SK-N-SH (cell line): ENCODE data around the gene LRRC70. TPM values are rescaled to one million over a fixed set of nuclear protein-coding genes. Genes with fewer than 3 reads are reported as not detected.

Experiments used
- CTCF ChIA-PET: fragments of 300-600, 350-600 bp; formaldehyde crosslinking; extraction: SDS; loops from one replicate; lab custom pipeline; 2021; lab: Yijun Ruan, JAX
- POLR2A ChIA-PET: fragments of 350-600 bp; sonication (Branson Sonifier 250); formaldehyde crosslinking; extraction: SDS; loops from one replicate; lab custom pipeline; 2020; ENCODE audit warnings: antibody characterized with exemption, inconsistent platforms; lab: Yijun Ruan, JAX
- DNase-seq: peaks from one replicate; pipeline ENCODE4 v3.0.0; 2012
- H2AFZ ChIP-seq: fragments of 200-600 bp; sonication (generic); 2 replicates; pipeline ENCODE4 v1.8.1; 2016; ENCODE audit warnings: antibody characterized with exemption, mild to moderate bottlenecking, low read depth
- H3F3A ChIP-seq: fragments of 200-600 bp; sonication (generic); replicated peaks from 2 replicates; pipeline ENCODE3; 2016; ENCODE audit warnings: antibody characterized with exemption, mild to moderate bottlenecking; ENCODE audit not compliant: insufficient read depth
- H3K27ac ChIP-seq, 2 experiments: fragments of 200-500 bp in 1 of 2; fragments of 200-600 bp in 1 of 2; sonication (Bioruptor generic) in 1 of 2; sonication (generic), shearing (Covaris generic) in 1 of 2; 2 replicates each; pipeline versions ENCODE4 v1.5.1 to v1.6.1; 2014 to 2016; ENCODE audit warnings: low read depth in 2 of 2, inconsistent platforms in 1 of 2, low read length in 1 of 2, mild to moderate bottlenecking in 1 of 2, mixed read lengths in 1 of 2
- H3K27me3 ChIP-seq: fragments of 200-600 bp; sonication (generic), shearing (Covaris generic); 2 replicates; pipeline ENCODE4 v1.6.1; 2016; ENCODE audit warnings: mixed run types; ENCODE audit not compliant: insufficient read depth
- H3K36me3 ChIP-seq, 2 experiments: fragments of 200-500 bp in 1 of 2; fragments of 200-600 bp in 1 of 2; sonication (Bioruptor generic) in 1 of 2; sonication (generic) in 1 of 2; replicated peaks in 1 of 2; 2 replicates each; pipeline versions ENCODE3 to v1.5.1; 2014 to 2016; ENCODE audit warnings: low read length in 1 of 2, mild to moderate bottlenecking in 1 of 2; ENCODE audit not compliant: insufficient read depth in 2 of 2, control insufficient read depth in 1 of 2
- H3K4me1 ChIP-seq, 2 experiments: fragments of 200-500 bp in 1 of 2; fragments of 200-600 bp in 1 of 2; sonication (Bioruptor generic) in 1 of 2; sonication (generic), shearing (Covaris generic) in 1 of 2; 2 replicates each; pipeline versions ENCODE4 v1.5.1 to v1.6.1; 2014 to 2016; ENCODE audit warnings: low read depth in 1 of 2, low read length in 1 of 2, mixed run types in 1 of 2; ENCODE audit not compliant: insufficient read depth in 2 of 2, control insufficient read depth in 1 of 2
- H3K4me2 ChIP-seq: fragments of 200-600 bp; sonication (generic), shearing (Covaris generic); 2 replicates; pipeline ENCODE4 v1.6.1; 2017; ENCODE audit warnings: mixed run types
- H3K4me3 ChIP-seq, 2 experiments: fragments of 200-500 bp in 1 of 2; fragments of 200-600 bp in 1 of 2; sonication (Bioruptor generic) in 1 of 2; sonication (generic), shearing (Covaris generic) in 1 of 2; 2 replicates each; pipeline versions ENCODE4 v1.5.1 to v1.8.1; 2014 to 2016; ENCODE audit warnings: low read depth in 2 of 2, inconsistent platforms in 1 of 2, low read length in 1 of 2, mild to moderate bottlenecking in 1 of 2, mixed read lengths in 1 of 2, moderate library complexity in 1 of 2
- H3K79me2 ChIP-seq: fragments of 200-600 bp; sonication (generic); 2 replicates; pipeline ENCODE4 v1.8.1; 2017; ENCODE audit warnings: mild to moderate bottlenecking; ENCODE audit not compliant: insufficient read depth
- H3K9ac ChIP-seq: fragments of 200-600 bp; sonication (generic); 2 replicates; pipeline ENCODE4 v1.6.1; 2017; ENCODE audit warnings: mixed run types
- H3K9me2 ChIP-seq: fragments of 200-600 bp; sonication (generic); 2 replicates; pipeline ENCODE4 v1.6.1; 2017; ENCODE audit warnings: mixed run types
- H3K9me3 ChIP-seq: fragments of 200-600 bp; sonication (generic); 2 replicates; pipeline ENCODE4 v1.6.1; 2017; ENCODE audit warnings: mixed run types, mild to moderate bottlenecking, moderate library complexity
- H4K20me1 ChIP-seq: fragments of 200-600 bp; sonication (generic); 2 replicates; pipeline ENCODE4 v1.6.1; 2017; ENCODE audit warnings: mild to moderate bottlenecking, mixed run types; ENCODE audit not compliant: insufficient read depth
- CHD2 ChIP-seq: fragments of 150-350 bp; IDR thresholded peaks from 2 replicates; pipeline ENCODE4 v1.6.1; 2018; ENCODE audit warnings: low read length; ENCODE audit not compliant: partially characterized antibody
- EZH2phosphoT487 ChIP-seq: fragments of 200-600 bp; sonication (generic); IDR thresholded peaks from 2 replicates; pipeline ENCODE4 v1.6.1; 2017; ENCODE audit warnings: low read depth, mixed run types, mild to moderate bottlenecking, antibody characterized with exemption, moderate library complexity, borderline replicate concordance
- FOXJ3 ChIP-seq: sonication (generic); formaldehyde crosslinking; IDR thresholded peaks from 2 replicates; pipeline ENCODE4 v1.5.1; 2020; ENCODE audit warnings: mild to moderate bottlenecking, missing genetic modification reagents
- GABPA ChIP-seq: IDR thresholded peaks from 2 replicates; pipeline ENCODE4 v1.4.0; 2012; ENCODE audit warnings: low read depth, mild to moderate bottlenecking
- GATA2 ChIP-seq: sonication (generic); formaldehyde crosslinking; IDR thresholded peaks from 2 replicates; pipeline ENCODE4 v1.5.0; 2020; ENCODE audit warnings: mild to moderate bottlenecking, missing genetic modification reagents
- JUND ChIP-seq: IDR thresholded peaks from 2 replicates; pipeline ENCODE4 v1.4.0; 2012
- NFIC ChIP-seq: IDR thresholded peaks from 2 replicates; pipeline ENCODE4 v1.4.0; 2012; ENCODE audit warnings: borderline replicate concordance
- NRF1 ChIP-seq: IDR thresholded peaks from 2 replicates; pipeline ENCODE4 v1.6.1; 2012; ENCODE audit warnings: low read depth, mild to moderate bottlenecking, low read length
- RAD21 ChIP-seq: IDR thresholded peaks from 2 replicates; pipeline ENCODE4 v1.6.1; 2012; ENCODE audit warnings: mild to moderate bottlenecking, low read length
- RFX5 ChIP-seq: IDR thresholded peaks from 2 replicates; pipeline ENCODE4 v1.6.1; 2012; ENCODE audit warnings: mild to moderate bottlenecking, improper control_type of control experiment, low read length
- RXRA ChIP-seq: IDR thresholded peaks from 2 replicates; pipeline ENCODE4 v1.4.0; 2012; ENCODE audit warnings: low read depth, mild to moderate bottlenecking, borderline replicate concordance
- SIN3A ChIP-seq: IDR thresholded peaks from 2 replicates; pipeline ENCODE4 v1.6.1; 2012; ENCODE audit warnings: low read depth, mild to moderate bottlenecking, low read length, moderate library complexity, borderline replicate concordance
- TCF12 ChIP-seq: IDR thresholded peaks from 2 replicates; pipeline ENCODE4 v1.4.0; 2012
- TEAD4 ChIP-seq: IDR thresholded peaks from 2 replicates; pipeline ENCODE4 v1.4.0; 2012; ENCODE audit warnings: mild to moderate bottlenecking, borderline replicate concordance; ENCODE audit not compliant: insufficient read depth
- WGBS: methylation state at CpG from one replicate; pipeline ENCODE4 v1.1.6; 2017; ENCODE audit warnings: low lambda C conversion rate; 5-methylcytosine and 5-hydroxymethylcytosine counted together
- polyA plus RNA-seq, 3 experiments: library from polyadenylated mRNA; depleted of rRNA; stranded (reverse); fragments of >200 nt; gene quantifications; 2 replicates each; pipeline ENCODE4 v1.2.3, GENCODE V29; 2012
- TF ChIP-seq, protein P1 (sequence below): fragments of 150-350 bp; IDR thresholded peaks from 2 replicates; pipeline ENCODE4 v1.6.1; 2016; ENCODE audit warnings: mild to moderate bottlenecking, low read depth, low read length
- TF ChIP-seq, protein P2 (sequence below): IDR thresholded peaks from 2 replicates; pipeline ENCODE4 v1.4.0; 2012; ENCODE audit warnings: low read depth, borderline replicate concordance
- TF ChIP-seq, protein P3 (sequence below): IDR thresholded peaks from 2 replicates; pipeline ENCODE4 v1.4.0; 2012; ENCODE audit warnings: low read depth, borderline replicate concordance
- TF ChIP-seq, protein P4 (sequence below): IDR thresholded peaks from 2 replicates; pipeline ENCODE4 v1.6.1; 2012; ENCODE audit warnings: mild to moderate bottlenecking, low read depth, low read length, moderate library complexity

The LRRC70 gene
- polyA plus RNA-seq, 1 of the 3 experiments (the other 2 are of a cell fraction) = 0.08 TPM

DNA sequence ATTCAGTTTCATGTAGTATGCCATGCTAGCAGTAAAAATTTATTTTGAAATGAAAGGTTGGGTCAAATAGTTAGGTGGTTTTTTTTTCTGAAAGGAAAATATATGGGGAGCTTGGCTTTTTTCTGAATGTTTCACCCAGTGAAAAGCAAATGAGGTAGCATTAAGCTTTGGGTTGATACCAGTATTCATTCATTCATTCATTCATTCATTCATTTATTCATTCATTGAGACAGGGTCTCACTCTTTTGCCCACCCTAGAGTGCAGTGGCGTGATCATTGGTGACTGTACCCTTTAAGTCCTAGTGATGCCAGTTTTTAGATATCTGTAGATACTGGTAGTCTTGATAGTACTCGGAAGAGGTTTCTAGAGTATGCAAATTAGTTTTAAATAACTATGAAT is 42.4 kb upstream of the LRRC70 start:
- 100% methylated on average over 2 of the region's 2 CpGs for WGBS
- Histone ChIP-seq H3K9me3 (no peaks in the 10 kb centered on the region), H3K36me3 (peaks cover 11 to 43% of the 10 kb centered on the region in 2 experiments), H2AFZ (no peak overlapping the region), H3K27ac (no peak overlapping the region), H3K79me2 (no peaks in the 10 kb centered on the region), H3K9me2 (no peaks in the 10 kb centered on the region), H3K9ac (no peak overlapping the region), H3K4me1 (no peaks in the 10 kb centered on the region), H3F3A (no peaks in the 10 kb centered on the region), H3K27me3 (no peaks in the 10 kb centered on the region), H3K4me3 (no peak overlapping the region), H4K20me1 (no peaks in the 10 kb centered on the region), H3K4me2 (no peak overlapping the region)
- CTCF ChIA-PET = interaction anchor here (0.8 kb wide), 1 partner anchor 50 kb away, joined by 3 read pairs; no protein-coding TSS in a partner anchor
- TF ChIP-seq RXRA (no peak), GATA2 (CRISPR knock-in tag) (no peak), TEAD4 (no peak), NFIC (no peak), TCF12 (no peak), GABPA (no peak), RFX5 (no peak), NRF1 (no peak), EZH2phosphoT487 (no peak), FOXJ3 (CRISPR knock-in tag) (no peak)
- TF ChIP-seq, protein P1, sequence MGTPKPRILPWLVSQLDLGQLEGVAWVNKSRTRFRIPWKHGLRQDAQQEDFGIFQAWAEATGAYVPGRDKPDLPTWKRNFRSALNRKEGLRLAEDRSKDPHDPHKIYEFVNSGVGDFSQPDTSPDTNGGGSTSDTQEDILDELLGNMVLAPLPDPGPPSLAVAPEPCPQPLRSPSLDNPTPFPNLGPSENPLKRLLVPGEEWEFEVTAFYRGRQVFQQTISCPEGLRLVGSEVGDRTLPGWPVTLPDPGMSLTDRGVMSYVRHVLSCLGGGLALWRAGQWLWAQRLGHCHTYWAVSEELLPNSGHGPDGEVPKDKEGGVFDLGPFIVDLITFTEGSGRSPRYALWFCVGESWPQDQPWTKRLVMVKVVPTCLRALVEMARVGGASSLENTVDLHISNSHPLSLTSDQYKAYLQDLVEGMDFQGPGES = no peak
- TF ChIP-seq, protein P2, sequence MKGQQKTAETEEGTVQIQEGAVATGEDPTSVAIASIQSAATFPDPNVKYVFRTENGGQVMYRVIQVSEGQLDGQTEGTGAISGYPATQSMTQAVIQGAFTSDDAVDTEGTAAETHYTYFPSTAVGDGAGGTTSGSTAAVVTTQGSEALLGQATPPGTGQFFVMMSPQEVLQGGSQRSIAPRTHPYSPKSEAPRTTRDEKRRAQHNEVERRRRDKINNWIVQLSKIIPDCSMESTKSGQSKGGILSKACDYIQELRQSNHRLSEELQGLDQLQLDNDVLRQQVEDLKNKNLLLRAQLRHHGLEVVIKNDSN = no peak
- POLR2A ChIA-PET = no interaction called here
- no peak for DNase-seq

DNA sequence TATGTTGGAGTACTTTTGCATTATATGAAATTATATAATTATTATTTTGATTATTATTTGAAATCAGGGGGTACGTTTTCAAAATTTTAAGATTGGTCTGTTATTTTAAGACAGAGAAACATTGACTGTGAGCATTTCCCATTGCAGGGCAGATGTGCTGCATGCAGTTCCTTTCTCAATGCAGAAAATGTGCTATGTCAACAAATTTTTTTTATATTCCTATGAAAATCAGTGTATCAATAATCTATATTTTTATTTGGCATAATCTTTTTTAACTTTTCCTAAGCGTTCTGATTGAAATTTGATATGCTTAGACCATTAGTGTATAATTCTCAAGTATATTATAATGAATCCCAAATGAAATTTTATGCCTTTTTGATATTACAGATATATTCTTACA is 41.8 kb upstream of the LRRC70 start:
- Histone ChIP-seq H3K9me2 (no peaks in the 10 kb centered on the region), H3K36me3 (peaks cover 11 to 42% of the 10 kb centered on the region in 2 experiments), H3K4me3 (no peak overlapping the region), H3K4me1 (no peaks in the 10 kb centered on the region), H3K9me3 (no peaks in the 10 kb centered on the region; the same call in 1 of the 2 replicates), H3K4me2 (no peak overlapping the region), H4K20me1 (no peaks in the 10 kb centered on the region), H3K27ac (no peak overlapping the region), H3K79me2 (no peaks in the 10 kb centered on the region), H3F3A (no peaks in the 10 kb centered on the region), H3K27me3 (no peaks in the 10 kb centered on the region), H3K9ac (no peak overlapping the region), H2AFZ (no peak overlapping the region)
- CTCF ChIA-PET = interaction anchor here (0.8 kb wide), 1 partner anchor 50 kb away, joined by 3 read pairs; no protein-coding TSS in a partner anchor
- no peak for DNase-seq
- TF ChIP-seq, protein P3, sequence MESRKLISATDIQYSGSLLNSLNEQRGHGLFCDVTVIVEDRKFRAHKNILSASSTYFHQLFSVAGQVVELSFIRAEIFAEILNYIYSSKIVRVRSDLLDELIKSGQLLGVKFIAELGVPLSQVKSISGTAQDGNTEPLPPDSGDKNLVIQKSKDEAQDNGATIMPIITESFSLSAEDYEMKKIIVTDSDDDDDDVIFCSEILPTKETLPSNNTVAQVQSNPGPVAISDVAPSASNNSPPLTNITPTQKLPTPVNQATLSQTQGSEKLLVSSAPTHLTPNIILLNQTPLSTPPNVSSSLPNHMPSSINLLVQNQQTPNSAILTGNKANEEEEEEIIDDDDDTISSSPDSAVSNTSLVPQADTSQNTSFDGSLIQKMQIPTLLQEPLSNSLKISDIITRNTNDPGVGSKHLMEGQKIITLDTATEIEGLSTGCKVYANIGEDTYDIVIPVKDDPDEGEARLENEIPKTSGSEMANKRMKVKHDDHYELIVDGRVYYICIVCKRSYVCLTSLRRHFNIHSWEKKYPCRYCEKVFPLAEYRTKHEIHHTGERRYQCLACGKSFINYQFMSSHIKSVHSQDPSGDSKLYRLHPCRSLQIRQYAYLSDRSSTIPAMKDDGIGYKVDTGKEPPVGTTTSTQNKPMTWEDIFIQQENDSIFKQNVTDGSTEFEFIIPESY = no peak
- TF ChIP-seq RXRA (no peak), JUND (no peak), GABPA (no peak), SIN3A (no peak), CHD2 (no peak), RAD21 (no peak)
- TF ChIP-seq, protein P4, sequence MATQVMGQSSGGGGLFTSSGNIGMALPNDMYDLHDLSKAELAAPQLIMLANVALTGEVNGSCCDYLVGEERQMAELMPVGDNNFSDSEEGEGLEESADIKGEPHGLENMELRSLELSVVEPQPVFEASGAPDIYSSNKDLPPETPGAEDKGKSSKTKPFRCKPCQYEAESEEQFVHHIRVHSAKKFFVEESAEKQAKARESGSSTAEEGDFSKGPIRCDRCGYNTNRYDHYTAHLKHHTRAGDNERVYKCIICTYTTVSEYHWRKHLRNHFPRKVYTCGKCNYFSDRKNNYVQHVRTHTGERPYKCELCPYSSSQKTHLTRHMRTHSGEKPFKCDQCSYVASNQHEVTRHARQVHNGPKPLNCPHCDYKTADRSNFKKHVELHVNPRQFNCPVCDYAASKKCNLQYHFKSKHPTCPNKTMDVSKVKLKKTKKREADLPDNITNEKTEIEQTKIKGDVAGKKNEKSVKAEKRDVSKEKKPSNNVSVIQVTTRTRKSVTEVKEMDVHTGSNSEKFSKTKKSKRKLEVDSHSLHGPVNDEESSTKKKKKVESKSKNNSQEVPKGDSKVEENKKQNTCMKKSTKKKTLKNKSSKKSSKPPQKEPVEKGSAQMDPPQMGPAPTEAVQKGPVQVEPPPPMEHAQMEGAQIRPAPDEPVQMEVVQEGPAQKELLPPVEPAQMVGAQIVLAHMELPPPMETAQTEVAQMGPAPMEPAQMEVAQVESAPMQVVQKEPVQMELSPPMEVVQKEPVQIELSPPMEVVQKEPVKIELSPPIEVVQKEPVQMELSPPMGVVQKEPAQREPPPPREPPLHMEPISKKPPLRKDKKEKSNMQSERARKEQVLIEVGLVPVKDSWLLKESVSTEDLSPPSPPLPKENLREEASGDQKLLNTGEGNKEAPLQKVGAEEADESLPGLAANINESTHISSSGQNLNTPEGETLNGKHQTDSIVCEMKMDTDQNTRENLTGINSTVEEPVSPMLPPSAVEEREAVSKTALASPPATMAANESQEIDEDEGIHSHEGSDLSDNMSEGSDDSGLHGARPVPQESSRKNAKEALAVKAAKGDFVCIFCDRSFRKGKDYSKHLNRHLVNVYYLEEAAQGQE = no peak
- whole genome bisulfite sequencing = 90% methylated on average over 2 of the region's 2 CpGs
- POLR2A ChIA-PET = no interaction called here
